HEK293 (cell line): ENCODE data around the gene DNAJC13.
"Not testable (repeated sequence)": the region's sequence is repeated elsewhere in the genome, so short reads cannot be mapped to it uniquely, and the experiment has no call there.

ENCODE experiments used
- CTCF ChIA-PET: fragments of 350-600 bp; formaldehyde crosslinking; extraction: SDS; loops from one replicate; lab custom pipeline; 2021; ENCODE audit warnings: antibody characterized with exemption; lab: Yijun Ruan, JAX
- POLR2A ChIA-PET: fragments of 300-600 bp; formaldehyde crosslinking; extraction: SDS; loops from one replicate; lab custom pipeline; 2020; ENCODE audit warnings: antibody characterized with exemption, inconsistent platforms; lab: Yijun Ruan, JAX
- H3K27ac ChIP-seq: fragments of 200-500 bp; sonication (Bioruptor generic); 2 replicates; pipeline ENCODE4 v1.5.1; 2014; ENCODE audit warnings: low read depth, low read length, control low read depth, inconsistent platforms; ENCODE audit errors: extremely low read depth
- H3K36me3 ChIP-seq, 2 experiments: fragments of 200-500 bp in 1 of 2; sonication (Bioruptor generic) in 1 of 2; 1 replicate in 1 of 2; 2 replicates in 1 of 2; pipeline ENCODE4 v1.5.1; 2014 to 2017; ENCODE audit warnings: inconsistent platforms in 2 of 2, low read length in 2 of 2; ENCODE audit not compliant: control insufficient read depth in 2 of 2, insufficient read depth in 1 of 2
- H3K4me1 ChIP-seq: fragments of 200-500 bp; sonication (Bioruptor generic); 2 replicates; pipeline ENCODE4 v1.5.1; 2014; ENCODE audit warnings: mild to moderate bottlenecking, low read length, inconsistent platforms; ENCODE audit not compliant: control insufficient read depth, insufficient read depth
- H3K4me3 ChIP-seq: 2 replicates; pipeline ENCODE4 v1.5.1; 2011; ENCODE audit warnings: low read depth, mild to moderate bottlenecking, control low read depth, low read length, moderate library complexity
- H3K9me3 ChIP-seq: fragments of 200-500 bp; sonication (Bioruptor generic); 2 replicates; pipeline ENCODE4 v1.5.1; 2014; ENCODE audit warnings: low read depth, low read length, inconsistent platforms; ENCODE audit not compliant: control insufficient read depth, insufficient read depth
- CTCF ChIP-seq: fragments of 450-650 bp; formaldehyde crosslinking; IDR thresholded peaks from 2 replicates; pipeline ENCODE4 v1.5.1; 2016; ENCODE audit warnings: missing biosample characterization, missing genetic modification characterization
- KLF8 ChIP-seq: fragments of 450-650 bp; formaldehyde crosslinking; IDR thresholded peaks from 2 replicates; pipeline ENCODE4 v1.5.1; 2016; ENCODE audit warnings: missing biosample characterization, missing genetic modification characterization
- SALL2 ChIP-seq: fragments of 450-650 bp; formaldehyde crosslinking; IDR thresholded peaks from 2 replicates; pipeline ENCODE4 v1.5.0; 2017; ENCODE audit warnings: missing biosample characterization, mild to moderate bottlenecking, missing genetic modification characterization, borderline replicate concordance
- ZBTB21 ChIP-seq: fragments of 450-650 bp; formaldehyde crosslinking; IDR thresholded peaks from 2 replicates; pipeline ENCODE4 v1.5.1; 2017; ENCODE audit warnings: missing biosample characterization, missing genetic modification characterization
- ZNF121 ChIP-seq: fragments of 450-650 bp; formaldehyde crosslinking; IDR thresholded peaks from 2 replicates; pipeline ENCODE4 v1.5.1; 2016; ENCODE audit warnings: missing biosample characterization, missing genetic modification characterization
- ZNF223 ChIP-seq: fragments of 450-650 bp; formaldehyde crosslinking; IDR thresholded peaks from 2 replicates; pipeline ENCODE4 v1.5.1; 2016; ENCODE audit warnings: missing biosample characterization, missing genetic modification characterization
- ZNF302 ChIP-seq: fragments of 450-650 bp; formaldehyde crosslinking; IDR thresholded peaks from 2 replicates; pipeline ENCODE4 v1.5.1; 2016; ENCODE audit warnings: missing biosample characterization, missing genetic modification characterization, low read depth
- ZNF433 ChIP-seq: fragments of 450-650 bp; formaldehyde crosslinking; IDR thresholded peaks from 2 replicates; pipeline ENCODE4 v1.5.1; 2016; ENCODE audit warnings: missing biosample characterization, missing genetic modification characterization, low read depth
- ZNF518A ChIP-seq: fragments of 450-650 bp; formaldehyde crosslinking; conservative IDR thresholded peaks from 2 replicates; pipeline ENCODE4 v1.5.1; 2016; ENCODE audit warnings: low read depth, missing biosample characterization, missing genetic modification characterization
- ZNF585B ChIP-seq: fragments of 450-650 bp; formaldehyde crosslinking; IDR thresholded peaks from 2 replicates; pipeline ENCODE4 v1.5.1; 2016; ENCODE audit warnings: missing biosample characterization, missing genetic modification characterization
- ZNF610 ChIP-seq: fragments of 450-650 bp; formaldehyde crosslinking; IDR thresholded peaks from 2 replicates; pipeline ENCODE4 v1.5.1; 2016; ENCODE audit warnings: missing biosample characterization, missing genetic modification characterization, borderline replicate concordance
- ZNF621 ChIP-seq: fragments of 450-650 bp; formaldehyde crosslinking; IDR thresholded peaks from 2 replicates; pipeline ENCODE4 v1.5.1; 2017; ENCODE audit warnings: missing biosample characterization, missing genetic modification characterization
- ZNF645 ChIP-seq: fragments of 450-650 bp; formaldehyde crosslinking; IDR thresholded peaks from 2 replicates; pipeline ENCODE4; 2016; ENCODE audit warnings: missing biosample characterization, missing genetic modification characterization
- ZNF701 ChIP-seq: fragments of 450-650 bp; formaldehyde crosslinking; IDR thresholded peaks from 2 replicates; pipeline ENCODE4 v1.5.1; 2016; ENCODE audit warnings: missing biosample characterization, missing genetic modification characterization
- ZNF707 ChIP-seq: fragments of 450-650 bp; formaldehyde crosslinking; IDR thresholded peaks from 2 replicates; pipeline ENCODE4 v1.5.1; 2016; ENCODE audit warnings: missing biosample characterization, missing genetic modification characterization
- TF ChIP-seq, protein P1 (sequence below): fragments of 450-650 bp; formaldehyde crosslinking; IDR thresholded peaks from 2 replicates; pipeline ENCODE4 v1.5.1; 2016; ENCODE audit warnings: missing biosample characterization, missing genetic modification characterization

The DNAJC13 gene

DNA sequence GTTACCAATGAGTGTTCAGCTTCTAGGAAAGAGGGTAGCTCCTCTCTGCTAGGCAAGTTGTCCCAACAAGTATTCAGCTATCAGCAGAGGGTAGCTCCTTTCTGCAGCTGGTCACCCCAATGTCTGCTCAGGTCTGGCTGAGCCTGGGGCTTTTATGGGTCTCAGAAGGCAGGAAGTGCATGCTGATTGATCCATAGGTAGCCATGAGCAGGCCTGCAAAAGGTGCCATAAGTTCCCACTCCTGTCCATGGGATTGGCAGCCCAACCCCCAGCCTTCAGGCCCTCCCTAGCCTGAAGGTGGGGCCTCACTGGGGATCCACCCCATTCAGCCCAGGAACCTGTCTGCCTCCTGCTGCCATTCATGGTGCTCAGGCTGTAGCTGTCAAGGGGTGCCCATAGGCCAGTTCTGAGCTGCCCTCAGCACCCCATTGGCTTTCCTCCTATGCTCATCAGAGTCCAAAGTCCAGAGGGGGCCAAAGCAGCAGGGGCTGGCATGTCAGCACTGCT, 34.6 kb upstream of the DNAJC13 start:
- Histone ChIP-seq H3K9me3 (no peaks in the 10 kb centered on the region), H3K36me3 (no peaks in the 10 kb centered on the region), H3K4me3 (no peak overlapping the region), H3K27ac (no peak overlapping the region), H3K4me1 (peaks cover 4% of the 10 kb centered on the region; the same call in 1 of the 2 replicates)
- CTCF ChIA-PET = interaction anchor here (0.6 to 1.6 kb wide), 2 partner anchors 40 to 1134 kb away, joined by 4 to 8 read pairs; no protein-coding TSS in a partner anchor
- TF ChIP-seq ZNF223 = no peak
- POLR2A ChIA-PET = no interaction called here

DNA sequence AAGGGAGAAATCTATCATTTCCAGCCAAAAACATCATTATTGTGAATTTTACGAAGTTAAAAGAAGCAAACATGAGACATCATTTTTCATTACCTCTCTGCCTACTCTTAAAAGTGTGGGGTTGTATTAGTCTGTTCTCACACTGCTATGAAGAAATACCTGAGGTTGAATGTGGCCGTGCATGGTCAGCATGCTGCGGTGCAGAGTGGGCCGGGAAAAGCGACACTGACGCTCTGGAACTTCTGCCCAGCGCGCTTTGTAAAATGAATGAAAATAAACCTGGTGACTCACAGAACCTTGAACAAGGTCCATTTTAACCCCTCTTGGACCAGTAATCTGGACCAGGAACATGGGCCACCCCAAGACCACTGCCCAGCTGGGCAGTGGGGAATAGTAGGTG, 31.0 kb upstream of the DNAJC13 start:
- Histone ChIP-seq H3K4me3 (no peak overlapping the region), H3K9me3 (no peaks in the 10 kb centered on the region), H3K36me3 (no peaks in the 10 kb centered on the region), H3K4me1 (no peaks in the 10 kb centered on the region)
- POLR2A ChIA-PET = no interaction called here
- CTCF ChIA-PET = no interaction called here
- TF ChIP-seq ZNF621 (tag by site-specific recombination) (no peak), ZNF433 (tag by site-specific recombination) (no peak)
- TF ChIP-seq, all 188 proteins: peak for 0
- H3K27ac ChIP-seq = no peak overlapping the region

GRCh38 chr3:132392675-132393074, 24.6 kb upstream of the DNAJC13 start:
- CTCF ChIA-PET = interaction anchor here (0.7 kb wide), 1 partner anchor 42 kb away, joined by 4 read pairs; no protein-coding TSS in a partner anchor
- H3K4me3 ChIP-seq, H3K9me3 ChIP-seq, H3K27ac ChIP-seq, POLR2A ChIA-PET, H3K36me3 ChIP-seq, H3K4me1 ChIP-seq: not testable (repeated sequence)

- no peaks in the 10 kb centered on the region for H3K4me1 ChIP-seq
- no peaks in the 10 kb centered on the region for H3K9me3 ChIP-seq
- CTCF ChIA-PET = interaction anchor here (8.0 kb wide), 1 partner anchor 42 kb away, joined by 136 read pairs; no protein-coding TSS in a partner anchor
- no peak overlapping the region for H3K27ac ChIP-seq
- POLR2A ChIA-PET = no interaction called here
- no peaks in the 10 kb centered on the region for H3K36me3 ChIP-seq
- no peak overlapping the region for H3K4me3 ChIP-seq
- no peak for TF ChIP-seq ZNF701 (tag by site-specific recombination)
- no peak for TF ChIP-seq ZNF518A (tag by site-specific recombination)
- no peak for TF ChIP-seq ZNF121
- no peak for TF ChIP-seq ZNF302
- no peak for TF ChIP-seq ZBTB21 (tag by site-specific recombination)
- TF ChIP-seq KLF8 = no peak
- TF ChIP-seq ZNF707 (tag by site-specific recombination) = no peak
- TF ChIP-seq ZNF645 = no peak
- no peak for TF ChIP-seq CTCF (tag by site-specific recombination)
- no peak for TF ChIP-seq ZNF585B (tag by site-specific recombination)
- TF ChIP-seq, protein P1, sequence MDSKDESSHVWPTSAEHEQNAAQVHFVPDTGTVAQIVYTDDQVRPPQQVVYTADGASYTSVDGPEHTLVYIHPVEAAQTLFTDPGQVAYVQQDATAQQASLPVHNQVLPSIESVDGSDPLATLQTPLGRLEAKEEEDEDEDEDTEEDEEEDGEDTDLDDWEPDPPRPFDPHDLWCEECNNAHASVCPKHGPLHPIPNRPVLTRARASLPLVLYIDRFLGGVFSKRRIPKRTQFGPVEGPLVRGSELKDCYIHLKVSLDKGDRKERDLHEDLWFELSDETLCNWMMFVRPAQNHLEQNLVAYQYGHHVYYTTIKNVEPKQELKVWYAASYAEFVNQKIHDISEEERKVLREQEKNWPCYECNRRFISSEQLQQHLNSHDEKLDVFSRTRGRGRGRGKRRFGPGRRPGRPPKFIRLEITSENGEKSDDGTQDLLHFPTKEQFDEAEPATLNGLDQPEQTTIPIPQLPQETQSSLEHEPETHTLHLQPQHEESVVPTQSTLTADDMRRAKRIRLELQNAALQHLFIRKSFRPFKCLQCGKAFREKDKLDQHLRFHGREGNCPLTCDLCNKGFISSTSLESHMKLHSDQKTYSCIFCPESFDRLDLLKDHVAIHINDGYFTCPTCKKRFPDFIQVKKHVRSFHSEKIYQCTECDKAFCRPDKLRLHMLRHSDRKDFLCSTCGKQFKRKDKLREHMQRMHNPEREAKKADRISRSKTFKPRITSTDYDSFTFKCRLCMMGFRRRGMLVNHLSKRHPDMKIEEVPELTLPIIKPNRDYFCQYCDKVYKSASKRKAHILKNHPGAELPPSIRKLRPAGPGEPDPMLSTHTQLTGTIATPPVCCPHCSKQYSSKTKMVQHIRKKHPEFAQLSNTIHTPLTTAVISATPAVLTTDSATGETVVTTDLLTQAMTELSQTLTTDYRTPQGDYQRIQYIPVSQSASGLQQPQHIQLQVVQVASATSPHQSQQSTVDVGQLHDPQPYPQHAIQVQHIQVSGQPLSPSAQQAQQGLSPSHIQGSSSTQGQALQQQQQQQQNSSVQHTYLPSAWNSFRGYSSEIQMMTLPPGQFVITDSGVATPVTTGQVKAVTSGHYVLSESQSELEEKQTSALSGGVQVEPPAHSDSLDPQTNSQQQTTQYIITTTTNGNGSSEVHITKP (tag by site-specific recombination) = no peak
- no peak for TF ChIP-seq ZNF433 (tag by site-specific recombination)
- no peak for TF ChIP-seq SALL2
- no peak for TF ChIP-seq ZNF610 (tag by site-specific recombination)
These were observed 23.0 kb upstream of the DNAJC13 start for GRCh38 chr3:132394320-132394719.
